Fibroblast of the aortic adventitia (primary cell): ENCODE measurements around the gene YBX1. TPM values are rescaled to one million over a fixed set of nuclear protein-coding genes. Genes with fewer than 3 reads are reported as not detected.
"Not testable (repeated sequence)": the region's sequence is repeated elsewhere in the genome, so short reads cannot be mapped to it uniquely, and the experiment has no call there.

ENCODE experiments used
- DNase-seq: peaks from one replicate; pipeline ENCODE4 v3.0.0-alpha.2; 2010; ENCODE audit warnings: low read depth
- H3K4me3 ChIP-seq: 2 replicates; pipeline ENCODE4 v1.5.1; 2011; ENCODE audit warnings: low read depth, mild to moderate bottlenecking, control low read depth, low read length, moderate library complexity
- total RNA-seq: library from RNA; depleted of rRNA; stranded (reverse); fragments of >200 nt; gene quantifications from 2 replicates; pipeline ENCODE4 v1.2.3, GENCODE V29; 2012; ENCODE audit warnings: low replicate concordance
- TF ChIP-seq, protein P1 (sequence below): IDR thresholded peaks from 2 replicates; pipeline ENCODE4 v1.5.1; 2011; ENCODE audit warnings: mild to moderate bottlenecking, low read length, control low read depth, inconsistent platforms; ENCODE audit not compliant: insufficient read depth

Gene YBX1
- total RNA-seq, 1 donor = 792 TPM

DNA sequence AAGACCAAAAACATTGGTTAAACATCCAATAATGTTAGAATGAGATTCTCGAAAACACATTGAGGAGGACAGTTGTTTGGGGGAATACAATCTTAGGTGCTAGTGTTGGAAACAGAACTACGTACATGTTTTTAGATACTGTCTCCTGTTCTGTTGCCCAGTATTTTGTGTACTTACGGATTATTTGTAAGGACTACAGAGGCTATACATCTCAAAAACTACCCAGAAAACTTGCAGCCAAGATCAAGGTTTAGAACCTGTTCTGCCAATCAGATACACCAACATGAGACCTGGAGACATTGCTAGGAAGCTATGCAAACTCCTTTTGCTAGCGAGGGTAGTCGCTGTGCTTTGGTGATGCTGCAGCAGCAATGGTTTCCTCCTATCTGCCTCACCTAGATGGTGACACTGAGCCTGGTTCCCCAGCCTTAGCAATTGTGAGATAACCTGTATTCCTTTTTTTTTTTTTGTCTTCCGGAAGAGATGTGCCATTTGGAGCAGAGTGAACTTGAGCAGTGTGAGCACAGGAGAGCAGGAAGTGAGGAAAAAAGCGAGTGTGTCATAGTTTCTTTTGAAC is 21.8 kb downstream of the YBX1 start:
- no peak overlapping the region for H3K4me3 ChIP-seq
- no peak for DNase-seq
- TF ChIP-seq, protein P1, sequence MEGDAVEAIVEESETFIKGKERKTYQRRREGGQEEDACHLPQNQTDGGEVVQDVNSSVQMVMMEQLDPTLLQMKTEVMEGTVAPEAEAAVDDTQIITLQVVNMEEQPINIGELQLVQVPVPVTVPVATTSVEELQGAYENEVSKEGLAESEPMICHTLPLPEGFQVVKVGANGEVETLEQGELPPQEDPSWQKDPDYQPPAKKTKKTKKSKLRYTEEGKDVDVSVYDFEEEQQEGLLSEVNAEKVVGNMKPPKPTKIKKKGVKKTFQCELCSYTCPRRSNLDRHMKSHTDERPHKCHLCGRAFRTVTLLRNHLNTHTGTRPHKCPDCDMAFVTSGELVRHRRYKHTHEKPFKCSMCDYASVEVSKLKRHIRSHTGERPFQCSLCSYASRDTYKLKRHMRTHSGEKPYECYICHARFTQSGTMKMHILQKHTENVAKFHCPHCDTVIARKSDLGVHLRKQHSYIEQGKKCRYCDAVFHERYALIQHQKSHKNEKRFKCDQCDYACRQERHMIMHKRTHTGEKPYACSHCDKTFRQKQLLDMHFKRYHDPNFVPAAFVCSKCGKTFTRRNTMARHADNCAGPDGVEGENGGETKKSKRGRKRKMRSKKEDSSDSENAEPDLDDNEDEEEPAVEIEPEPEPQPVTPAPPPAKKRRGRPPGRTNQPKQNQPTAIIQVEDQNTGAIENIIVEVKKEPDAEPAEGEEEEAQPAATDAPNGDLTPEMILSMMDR = no peak

DNA sequence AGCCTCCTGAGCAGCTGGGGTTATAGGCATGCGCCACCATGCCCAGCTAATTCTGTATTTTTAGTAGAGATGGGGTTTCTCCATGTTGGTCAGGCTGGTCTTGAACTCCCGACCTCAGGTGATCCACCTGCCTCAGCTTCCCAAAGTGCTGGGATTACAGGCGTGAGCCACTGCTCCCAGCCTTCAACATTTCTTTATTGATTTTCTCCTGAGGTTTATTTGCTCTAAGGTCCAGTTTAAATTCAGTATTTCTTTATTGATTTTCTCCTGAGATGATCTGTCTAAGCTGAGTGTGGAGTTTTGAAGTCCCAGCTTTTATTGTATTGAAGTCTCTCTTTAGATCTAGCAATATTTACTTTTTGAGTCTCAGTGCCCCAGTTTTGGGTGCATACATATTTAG is 30.6 kb downstream of the YBX1 start:
- not testable (repeated sequence) for DNase-seq, H3K4me3 ChIP-seq

DNA sequence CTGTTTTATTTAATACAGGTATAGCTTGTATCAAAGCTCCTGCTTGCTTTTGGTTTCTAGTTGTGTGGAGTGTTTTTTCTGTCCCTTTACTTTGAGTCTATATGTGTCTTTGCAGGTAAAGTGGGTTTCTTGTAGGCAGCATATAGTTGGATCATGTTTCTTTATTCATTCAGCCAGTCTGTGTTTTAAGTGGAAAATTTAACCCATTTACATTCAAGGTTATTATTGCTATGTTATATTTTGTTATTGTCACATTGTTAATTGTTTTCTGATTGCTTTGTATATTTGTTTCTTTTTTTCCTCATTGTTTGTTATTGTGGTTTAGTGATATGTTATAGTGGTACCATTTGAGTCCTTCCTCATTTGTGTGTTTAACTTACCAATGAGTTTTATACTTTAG is 31.1 kb downstream of the YBX1 start:
- DNase-seq = no peak
- TF ChIP-seq, protein P1 = no peak
- H3K4me3 ChIP-seq = no peak overlapping the region

DNA sequence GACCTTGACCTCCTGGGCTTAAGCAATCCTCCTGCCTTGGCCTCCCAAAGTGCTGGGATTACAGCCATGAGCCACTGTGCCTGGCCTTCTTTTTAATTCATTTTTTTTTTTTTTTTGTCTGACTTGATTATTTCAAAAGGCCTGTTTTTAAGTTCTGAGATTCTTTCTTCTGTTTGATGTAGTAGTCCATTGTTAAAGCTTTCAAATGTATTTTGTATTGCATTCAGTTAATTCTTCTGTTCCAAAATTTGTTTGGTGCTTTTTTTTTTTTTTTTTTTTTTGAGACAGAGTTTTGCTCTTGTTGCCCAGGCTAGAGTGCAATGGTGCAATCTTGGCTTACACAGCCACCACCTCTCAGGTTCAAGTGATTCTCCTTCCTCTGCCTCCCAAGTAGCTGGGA is 32.2 kb downstream of the YBX1 start:
- not testable (repeated sequence) for H3K4me3 ChIP-seq, DNase-seq

DNA sequence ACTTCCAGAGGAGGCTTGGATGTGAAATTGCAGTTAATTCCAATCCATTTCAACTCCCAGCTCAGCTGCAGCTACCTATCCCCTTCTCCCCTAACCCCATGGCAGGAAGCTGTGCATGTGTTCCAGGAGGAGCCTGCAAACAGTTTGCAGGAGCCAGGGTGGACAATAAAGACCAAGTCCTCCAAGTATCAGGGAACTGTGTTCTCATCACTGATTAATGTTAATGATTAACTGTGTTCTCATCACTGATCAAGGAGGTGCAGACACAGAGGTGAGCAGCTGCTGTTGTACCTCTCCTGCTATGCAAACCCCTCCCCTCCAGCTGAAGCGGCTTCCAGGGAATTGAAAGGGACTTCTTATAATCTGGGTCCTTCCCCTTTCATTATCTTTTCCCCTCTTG is 38.6 kb downstream of the YBX1 start:
- H3K4me3 ChIP-seq = no peak overlapping the region
- DNase-seq = no peak
- TF ChIP-seq, protein P1 = no peak

DNA sequence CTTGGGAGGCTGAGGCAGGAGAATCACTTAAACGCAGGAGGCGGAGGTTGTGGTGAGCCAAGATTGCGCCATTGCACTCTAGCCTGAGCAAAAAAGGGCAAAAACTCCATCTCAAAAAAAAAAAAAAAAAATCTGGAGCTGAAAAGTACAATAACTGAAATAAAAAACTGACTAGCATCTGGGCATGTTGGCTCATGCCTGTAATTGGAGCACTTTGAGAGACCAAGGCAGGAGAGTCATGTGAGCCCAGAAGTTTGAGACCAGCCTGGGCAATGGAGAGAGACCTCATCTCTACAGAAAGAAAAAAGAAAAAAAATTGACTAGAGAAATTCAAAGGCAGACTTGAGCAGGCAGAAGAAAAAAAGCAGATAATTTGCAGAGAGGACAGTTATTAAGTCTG is 39.7 kb downstream of the YBX1 start:
- no peak overlapping the region for H3K4me3 ChIP-seq
- no peak for DNase-seq
- TF ChIP-seq, protein P1 = no peak

DNA sequence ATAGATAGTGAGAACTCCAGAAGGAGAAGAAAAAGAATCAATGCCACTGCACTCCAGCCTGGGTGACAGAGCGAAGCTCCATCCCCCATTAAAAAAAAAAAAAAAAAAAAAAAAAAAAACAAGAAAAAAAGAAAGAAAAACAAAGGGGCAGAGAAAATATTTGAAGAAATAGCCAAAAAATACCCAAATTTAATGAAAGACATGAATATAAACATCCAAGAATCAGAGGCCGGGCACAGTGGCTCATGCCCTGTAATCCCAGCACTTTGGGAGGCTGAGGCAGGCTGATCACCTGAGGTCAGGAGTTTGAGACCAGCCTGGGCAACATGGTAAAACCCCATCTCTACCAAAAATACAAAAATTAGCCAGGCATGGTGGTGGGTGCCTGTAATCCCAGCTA is 40.2 kb downstream of the YBX1 start:
- not testable (repeated sequence) for H3K4me3 ChIP-seq

DNA sequence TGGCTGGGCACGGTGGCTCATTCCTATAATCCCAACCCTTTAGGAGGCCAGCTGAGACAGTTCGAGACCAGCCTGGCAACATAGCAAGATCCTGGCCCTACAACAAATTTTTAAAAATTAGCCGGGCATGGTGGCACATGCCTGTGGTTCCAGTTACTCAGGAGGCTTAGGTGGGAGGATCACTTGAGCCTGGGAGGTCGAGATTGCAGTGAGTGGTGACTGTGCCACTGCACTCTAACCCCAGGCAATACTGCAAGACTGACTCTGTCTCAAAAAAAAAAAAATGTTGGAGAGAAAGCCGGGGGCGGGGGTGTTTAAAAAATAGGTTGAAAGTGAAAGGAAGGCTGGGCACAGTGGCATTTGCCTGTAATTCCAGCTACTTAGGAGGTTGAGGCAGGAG is 41.3 kb downstream of the YBX1 start:
- no peak for DNase-seq
- no peak overlapping the region for H3K4me3 ChIP-seq
- TF ChIP-seq, protein P1 = no peak

More for the DNA sequence above, 40.2 kb downstream of the YBX1 start:
- not testable (repeated sequence) for DNase-seq

DNA sequence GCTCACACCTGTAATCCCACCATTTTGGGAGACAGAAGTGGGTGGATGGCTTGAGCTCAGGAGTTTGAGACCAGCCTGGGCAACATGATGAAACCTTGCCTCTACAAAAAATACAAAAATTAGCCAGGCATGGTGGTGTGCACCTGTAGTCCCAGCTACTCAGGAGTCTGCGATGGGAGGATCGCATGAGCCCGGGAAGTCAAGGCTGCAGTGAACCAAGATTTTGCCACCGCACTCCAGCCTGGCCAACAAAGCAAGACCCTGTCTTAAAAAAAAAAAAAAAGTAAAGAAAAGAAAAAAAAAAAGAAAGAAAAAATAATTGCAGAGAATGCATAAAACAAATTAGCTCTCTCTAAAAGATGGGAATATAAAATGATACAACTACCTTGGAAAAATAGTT is 43.6 kb downstream of the YBX1 start:
- H3K4me3 ChIP-seq, DNase-seq: not testable (repeated sequence)
